ENCODE data around the gene NRAP.

NRAP gene

DNA sequence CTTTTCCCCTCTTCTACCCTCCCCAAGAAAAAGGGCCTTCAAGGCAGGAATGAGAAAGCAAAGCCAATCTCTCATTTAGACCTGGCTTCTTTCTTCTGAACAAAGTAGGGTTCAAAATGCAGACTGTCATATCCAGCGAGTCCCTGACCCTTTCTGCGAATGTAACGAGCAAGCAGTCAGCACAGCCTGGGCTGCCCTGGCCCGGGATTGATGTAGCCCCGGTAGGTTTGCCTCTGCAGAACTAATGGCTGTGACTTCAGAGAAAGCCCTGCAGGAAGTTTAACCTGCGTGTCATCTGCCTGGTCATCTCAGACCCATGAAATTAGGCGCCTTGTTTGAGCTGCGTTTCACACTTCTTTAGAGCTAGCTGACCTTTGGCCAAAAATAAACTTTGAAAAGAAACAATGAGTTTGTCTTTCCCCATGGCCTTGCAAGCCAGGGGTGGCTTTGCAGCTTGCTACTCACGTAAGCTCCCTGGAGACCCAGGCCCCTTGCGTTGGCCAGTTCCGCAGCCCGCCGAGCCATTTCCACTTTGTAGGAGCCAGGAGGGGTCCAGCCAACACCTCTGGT is 74.6 kb downstream of the NRAP start:
- H3K9ac ChIP-seq (ENCODE audit: low read depth, low read length), result no peak overlapping the region
- H3K4me1 ChIP-seq (ENCODE audit: insufficient read depth, low read length), result no peaks in the 10 kb centered on the region
- no peaks in the 10 kb centered on the region for H3K9me3 ChIP-seq (ENCODE audit: control insufficient read depth, insufficient read depth, low read length)
- H3K36me3 ChIP-seq (ENCODE audit: insufficient read depth, low read length), result no peaks in the 10 kb centered on the region

DNA sequence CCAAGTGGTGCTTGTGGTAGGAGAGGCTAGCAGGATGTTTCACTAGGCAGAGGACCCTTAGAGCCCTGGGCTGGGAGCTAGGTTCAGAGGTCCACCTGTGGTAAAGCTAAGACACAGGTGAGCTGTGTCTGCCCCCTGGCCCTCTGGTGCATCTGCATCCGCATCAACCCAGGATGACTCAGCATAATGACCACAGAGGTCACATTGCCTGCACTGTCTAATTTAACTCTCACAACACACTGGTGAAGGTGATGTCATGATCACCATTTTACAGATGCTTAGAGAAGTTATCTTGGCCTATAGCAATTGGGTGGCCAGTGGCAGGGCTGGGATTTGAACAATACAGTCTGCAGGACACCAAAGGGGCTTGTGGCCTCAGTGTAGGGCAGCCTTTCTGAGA is 77.9 kb downstream of the NRAP start:
- Histone ChIP-seq H3K36me3 (ENCODE audit: insufficient read depth, low read length) (no peaks in the 10 kb centered on the region), H3K9me3 (ENCODE audit: control insufficient read depth, insufficient read depth, low read length) (no peaks in the 10 kb centered on the region), H3K4me1 (ENCODE audit: insufficient read depth, low read length) (no peaks in the 10 kb centered on the region), H3K9ac (ENCODE audit: low read depth, low read length) (no peak overlapping the region)

DNA sequence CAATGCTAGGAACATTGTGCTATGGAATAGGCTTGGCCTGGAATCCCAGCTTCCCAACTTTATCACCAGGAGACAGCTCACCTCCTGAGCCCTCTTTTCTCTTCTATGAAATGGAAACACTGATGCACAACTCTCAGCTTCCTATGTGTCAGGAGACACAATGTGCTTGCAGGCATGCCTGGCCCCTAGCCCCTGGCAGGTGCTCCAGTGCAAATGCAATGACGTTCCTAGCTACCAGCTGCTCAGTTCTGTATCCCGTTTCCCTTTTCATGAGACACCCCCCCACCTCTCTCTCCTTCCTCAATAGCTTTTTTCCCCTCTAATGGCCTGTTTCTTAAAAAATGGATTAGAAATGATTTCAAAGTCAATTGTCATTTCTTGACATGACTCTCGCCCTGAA is 80.3 kb downstream of the NRAP start:
- no peaks in the 10 kb centered on the region for H3K36me3 ChIP-seq (ENCODE audit: insufficient read depth, low read length)
- no peak overlapping the region for H3K9ac ChIP-seq (ENCODE audit: low read depth, low read length)
- no peaks in the 10 kb centered on the region for H3K4me1 ChIP-seq (ENCODE audit: insufficient read depth, low read length)
- H3K9me3 ChIP-seq (ENCODE audit: control insufficient read depth, insufficient read depth, low read length), result no peaks in the 10 kb centered on the region

DNA sequence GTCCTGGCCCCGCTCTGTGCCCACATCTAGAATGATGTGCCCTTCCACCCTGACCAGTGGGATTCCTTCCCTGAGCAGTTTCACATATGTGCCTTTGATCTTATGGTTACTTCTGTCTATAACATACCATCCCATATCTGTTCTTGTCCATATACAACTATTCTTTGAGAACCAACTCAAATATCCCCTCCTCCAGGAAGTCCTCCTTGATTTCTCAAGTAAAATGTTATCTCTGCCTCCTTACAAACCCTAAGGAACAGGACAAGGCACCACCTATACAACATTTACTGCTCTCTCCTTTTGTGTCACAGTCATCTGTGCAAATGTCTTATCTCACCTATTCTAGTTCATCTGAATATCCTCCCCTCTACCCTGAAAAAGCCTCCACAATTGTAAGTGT is 82.7 kb downstream of the NRAP start:
- H3K9me3 ChIP-seq (ENCODE audit: control insufficient read depth, insufficient read depth, low read length), result no peaks in the 10 kb centered on the region
- H3K36me3 ChIP-seq (ENCODE audit: insufficient read depth, low read length), result no peaks in the 10 kb centered on the region
- no peaks in the 10 kb centered on the region for H3K4me1 ChIP-seq (ENCODE audit: insufficient read depth, low read length)
- no peak overlapping the region for H3K9ac ChIP-seq (ENCODE audit: low read depth, low read length)

DNA sequence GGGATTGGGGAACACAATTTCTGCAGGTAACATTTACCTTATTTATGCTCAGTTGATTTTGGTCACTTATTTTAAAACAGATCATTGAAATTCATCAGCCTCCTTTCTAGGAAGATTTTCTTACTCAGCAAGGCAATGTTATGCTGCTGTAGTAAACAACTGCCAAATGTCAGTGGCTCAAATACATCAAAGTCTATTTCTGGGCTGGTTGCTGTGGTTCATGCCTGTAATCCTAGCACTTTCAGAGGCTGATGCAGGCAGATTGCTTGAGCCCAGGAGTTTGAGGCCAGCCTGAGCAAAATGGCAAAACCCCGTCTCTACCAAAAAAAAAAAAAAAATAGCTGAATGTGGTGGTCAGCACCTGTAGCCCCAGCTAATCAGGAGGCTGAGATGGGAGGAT is 85.1 kb downstream of the NRAP start:
- Histone ChIP-seq H3K9ac (ENCODE audit: low read depth, low read length) (no peak overlapping the region), H3K36me3 (ENCODE audit: insufficient read depth, low read length) (no peaks in the 10 kb centered on the region), H3K4me1 (ENCODE audit: insufficient read depth, low read length) (no peaks in the 10 kb centered on the region), H3K9me3 (ENCODE audit: control insufficient read depth, insufficient read depth, low read length) (no peaks in the 10 kb centered on the region)

DNA sequence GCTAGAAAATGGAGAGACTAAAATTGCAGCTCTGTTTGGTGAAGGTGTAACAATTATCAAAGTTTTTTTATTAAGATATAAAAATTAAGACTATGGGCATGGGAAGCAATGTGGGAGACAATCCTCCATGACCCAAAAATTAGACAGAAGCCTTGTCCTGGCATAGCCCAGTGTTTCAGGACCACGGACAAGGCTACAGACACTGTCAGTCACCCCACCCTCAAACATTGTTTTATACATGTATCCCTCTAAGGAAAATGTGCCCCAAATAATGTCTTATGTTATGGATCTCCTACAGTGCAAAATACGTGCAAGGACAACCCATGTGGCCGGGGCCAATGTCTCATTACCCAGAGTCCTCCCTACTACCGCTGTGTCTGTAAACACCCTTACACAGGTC is 87.0 kb downstream of the NRAP start:
- H3K9me3 ChIP-seq (ENCODE audit: control insufficient read depth, insufficient read depth, low read length), result no peaks in the 10 kb centered on the region
- H3K9ac ChIP-seq (ENCODE audit: low read depth, low read length), result no peak overlapping the region
- no peaks in the 10 kb centered on the region for H3K4me1 ChIP-seq (ENCODE audit: insufficient read depth, low read length)
- no peaks in the 10 kb centered on the region for H3K36me3 ChIP-seq (ENCODE audit: insufficient read depth, low read length)

DNA sequence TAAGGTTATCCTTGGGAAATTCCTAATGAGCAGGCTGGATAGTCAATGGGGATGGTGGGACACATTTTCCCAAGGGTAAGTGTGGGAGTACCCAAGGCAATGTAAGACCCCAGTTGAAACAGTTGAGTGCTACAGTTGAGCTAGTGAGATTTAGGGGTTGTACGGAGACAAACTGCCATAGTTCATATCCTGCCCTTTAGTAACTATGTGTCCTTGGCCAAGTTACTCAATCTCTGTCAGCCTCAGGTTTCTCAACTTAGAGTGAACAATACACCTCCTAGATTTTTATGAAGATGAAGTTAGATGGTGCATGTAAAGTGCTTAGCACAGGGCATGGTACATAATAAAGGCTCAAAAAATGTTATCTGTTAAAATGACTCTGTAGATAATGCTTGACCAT is 90.5 kb downstream of the NRAP start:
- H3K9ac ChIP-seq (ENCODE audit: low read depth, low read length), result no peak overlapping the region
- H3K4me1 ChIP-seq (ENCODE audit: insufficient read depth, low read length), result no peaks in the 10 kb centered on the region
- H3K9me3 ChIP-seq (ENCODE audit: control insufficient read depth, insufficient read depth, low read length), result no peaks in the 10 kb centered on the region

DNA sequence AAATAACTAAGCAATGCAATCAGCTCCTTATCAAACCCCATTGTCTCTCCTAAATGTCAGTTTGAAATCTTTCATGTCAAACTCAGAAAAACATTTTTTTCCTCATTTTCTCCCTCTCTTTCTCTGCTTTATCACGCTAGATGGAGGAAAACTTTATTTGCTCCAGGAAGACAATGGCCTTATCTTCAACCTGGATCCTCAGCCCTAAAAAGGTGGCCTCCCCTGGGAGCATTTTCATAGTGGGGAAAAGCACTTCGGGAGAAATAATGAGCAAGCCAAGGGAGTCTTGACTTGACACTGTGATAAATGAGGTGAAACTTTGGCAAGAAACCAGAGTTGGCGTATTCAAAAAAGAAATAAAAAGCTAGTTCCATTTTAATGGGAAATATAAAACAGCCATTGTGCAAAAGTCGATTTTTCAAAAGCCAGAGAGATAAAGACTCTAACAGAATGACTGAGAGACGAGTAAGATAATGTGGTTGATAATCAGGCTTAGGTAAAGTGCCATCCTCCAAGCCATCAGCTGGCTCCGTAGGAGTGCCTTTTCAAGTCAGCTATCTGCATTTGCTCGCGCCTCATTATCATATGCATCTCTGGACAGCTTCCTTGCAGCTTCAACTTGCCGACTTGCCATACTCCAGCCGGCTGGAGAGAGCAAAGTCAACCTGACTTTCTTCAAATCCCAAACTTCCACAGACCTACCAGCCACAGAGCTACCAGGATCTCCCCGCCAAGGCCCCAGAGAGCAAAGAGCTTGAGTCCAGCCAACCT is 91.1 kb downstream of the NRAP start:
- Histone ChIP-seq H3K9me3 (ENCODE audit: control insufficient read depth, insufficient read depth, low read length) (no peaks in the 10 kb centered on the region), H3K36me3 (ENCODE audit: insufficient read depth, low read length) (no peaks in the 10 kb centered on the region), H3K9ac (ENCODE audit: low read depth, low read length) (no peak overlapping the region), H3K4me1 (ENCODE audit: insufficient read depth, low read length) (no peaks in the 10 kb centered on the region)

More for the DNA sequence above, 90.5 kb downstream of the NRAP start:
- H3K36me3 ChIP-seq (ENCODE audit: insufficient read depth, low read length), result no peaks in the 10 kb centered on the region

DNA sequence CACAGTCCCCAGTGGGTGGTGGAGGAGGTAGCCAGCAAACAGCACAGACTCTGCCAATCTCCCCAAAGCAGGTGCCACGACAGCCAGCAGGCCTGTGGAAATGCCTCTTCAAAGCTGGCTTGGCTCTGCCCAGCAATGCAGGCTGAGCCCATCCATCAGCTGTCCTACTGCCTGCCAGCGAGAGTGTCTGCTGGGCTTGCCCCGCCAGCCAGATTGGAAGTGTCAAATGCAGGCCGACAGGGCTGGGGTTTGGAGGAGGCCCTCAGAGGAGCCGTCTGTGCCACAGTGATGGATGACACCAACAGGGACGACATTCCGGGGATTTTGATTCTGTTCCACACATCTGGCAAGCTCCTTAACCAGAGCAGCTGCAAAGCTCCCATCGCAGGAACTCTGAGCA is 94.3 kb downstream of the NRAP start:
- no peaks in the 10 kb centered on the region for H3K36me3 ChIP-seq (ENCODE audit: insufficient read depth, low read length)
- no peak overlapping the region for H3K9ac ChIP-seq (ENCODE audit: low read depth, low read length)
- H3K4me1 ChIP-seq (ENCODE audit: insufficient read depth, low read length), result no peaks in the 10 kb centered on the region
- H3K9me3 ChIP-seq (ENCODE audit: control insufficient read depth, insufficient read depth, low read length), result no peaks in the 10 kb centered on the region

DNA sequence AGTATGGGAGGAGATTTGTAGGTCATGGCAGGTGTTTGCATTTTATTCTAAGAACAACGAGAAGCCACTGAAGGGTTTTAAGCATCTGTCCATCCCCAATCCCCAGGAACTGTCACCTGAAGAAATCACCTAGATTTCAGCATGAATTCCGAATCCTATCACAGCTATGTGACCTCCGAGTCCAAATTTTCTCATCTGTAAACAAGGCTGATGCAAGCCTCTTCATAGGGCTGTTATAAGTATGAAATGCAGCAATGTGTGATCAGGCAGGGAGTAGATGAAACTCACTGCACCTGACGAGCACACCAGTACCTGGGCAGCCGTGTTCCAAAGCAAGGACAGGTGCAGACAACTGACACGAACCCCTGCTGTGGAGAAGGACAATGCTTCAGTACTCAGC is 97.0 kb downstream of the NRAP start:
- Histone ChIP-seq H3K36me3 (ENCODE audit: insufficient read depth, low read length) (no peaks in the 10 kb centered on the region), H3K9ac (ENCODE audit: low read depth, low read length) (no peak overlapping the region), H3K9me3 (ENCODE audit: control insufficient read depth, insufficient read depth, low read length) (no peaks in the 10 kb centered on the region), H3K4me1 (ENCODE audit: insufficient read depth, low read length) (no peaks in the 10 kb centered on the region)

DNA sequence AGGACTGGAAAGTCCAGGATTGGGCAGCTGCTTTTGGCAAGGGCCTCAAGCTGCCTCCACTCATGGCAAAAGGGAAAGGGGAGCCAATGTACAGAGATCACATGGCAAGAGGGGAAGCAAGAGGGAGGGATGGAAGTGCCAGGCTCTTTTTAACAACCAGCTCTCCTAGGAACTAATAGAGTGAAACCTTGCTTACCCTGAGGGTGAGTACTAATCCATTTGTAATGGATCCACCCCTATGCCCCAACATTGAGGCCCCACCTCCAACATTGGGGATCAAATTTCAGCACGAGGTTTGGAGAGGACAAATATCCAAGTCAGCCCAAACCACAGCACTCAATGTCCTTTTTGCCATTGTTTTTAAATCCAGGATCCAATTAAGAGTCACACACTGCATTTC is 98.5 kb downstream of the NRAP start:
- Histone ChIP-seq H3K9me3 (ENCODE audit: control insufficient read depth, insufficient read depth, low read length) (no peaks in the 10 kb centered on the region), H3K36me3 (ENCODE audit: insufficient read depth, low read length) (no peaks in the 10 kb centered on the region), H3K4me1 (ENCODE audit: insufficient read depth, low read length) (no peaks in the 10 kb centered on the region), H3K9ac (ENCODE audit: low read depth, low read length) (no peak overlapping the region)

DNA sequence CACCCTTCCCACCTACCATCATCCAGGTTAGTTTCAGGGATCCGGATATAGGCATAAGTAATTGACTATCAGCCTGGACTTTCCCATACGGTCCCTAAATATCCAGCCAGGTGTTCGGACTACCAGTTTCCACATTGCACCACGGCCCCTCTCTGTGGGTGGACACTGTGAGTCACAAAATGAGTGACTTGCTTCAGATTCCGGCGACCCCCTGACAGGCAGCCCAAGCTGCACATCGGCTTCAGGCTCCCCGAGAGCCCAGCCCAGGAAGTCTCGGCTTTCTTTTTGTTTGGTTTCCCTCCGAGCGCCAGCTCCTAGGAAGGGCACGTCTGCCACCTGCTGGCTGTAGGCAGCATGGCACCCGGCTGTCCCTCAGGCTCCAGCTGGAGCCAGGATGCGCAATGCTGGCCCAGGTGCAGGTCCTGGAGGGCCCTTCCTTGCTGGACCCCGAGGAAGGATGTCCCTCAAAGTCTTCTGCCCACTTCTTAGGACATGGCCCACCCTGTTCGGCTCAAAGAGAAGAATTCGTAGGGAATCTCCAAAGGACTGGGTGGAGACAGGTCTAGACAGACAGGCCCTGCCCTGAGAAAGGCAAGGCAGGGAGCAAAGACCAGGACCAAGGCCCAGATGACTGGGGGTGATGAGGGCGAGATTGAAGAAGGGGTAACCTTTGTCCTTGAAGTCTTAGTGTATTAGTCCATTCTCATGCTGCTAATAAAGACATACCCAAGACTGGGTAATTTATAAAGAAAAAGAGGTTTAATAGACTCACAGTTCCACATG is 100.3 kb downstream of the NRAP start:
- H3K4me1 ChIP-seq (ENCODE audit: insufficient read depth, low read length), result 0 out of 2 replicates have a peak, but pooled peaks cover 5% of the 10 kb centered on the region
- H3K9ac ChIP-seq (ENCODE audit: low read depth, low read length), result no peak overlapping the region
- no peaks in the 10 kb centered on the region for H3K9me3 ChIP-seq (ENCODE audit: control insufficient read depth, insufficient read depth, low read length)
- no peaks in the 10 kb centered on the region for H3K36me3 ChIP-seq (ENCODE audit: insufficient read depth, low read length)

DNA sequence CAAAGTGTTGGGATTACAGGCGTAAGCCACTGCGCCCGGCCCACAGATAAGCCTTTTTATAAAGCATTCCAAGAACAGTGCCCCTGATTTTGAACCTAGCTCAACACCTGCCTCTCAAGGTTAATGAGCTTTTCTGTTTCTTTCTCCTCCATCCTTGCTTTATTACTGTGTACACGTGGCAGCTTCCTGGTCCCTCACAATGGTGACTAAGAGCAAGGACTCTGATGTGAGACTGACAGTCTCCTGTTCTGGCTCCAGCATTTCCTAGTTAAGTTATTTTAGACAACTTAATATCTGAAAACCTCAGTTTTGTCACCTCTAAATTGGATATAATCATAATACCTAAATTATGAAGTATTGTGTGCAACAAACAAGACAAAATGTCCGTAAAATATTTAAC is 101.1 kb downstream of the NRAP start:
- Histone ChIP-seq H3K36me3 (ENCODE audit: insufficient read depth, low read length) (no peaks in the 10 kb centered on the region), H3K4me1 (ENCODE audit: insufficient read depth, low read length) (0 out of 2 replicates have a peak, but pooled peaks cover 8% of the 10 kb centered on the region), H3K9me3 (ENCODE audit: control insufficient read depth, insufficient read depth, low read length) (no peaks in the 10 kb centered on the region), H3K9ac (ENCODE audit: low read depth, low read length) (no peak overlapping the region)

DNA sequence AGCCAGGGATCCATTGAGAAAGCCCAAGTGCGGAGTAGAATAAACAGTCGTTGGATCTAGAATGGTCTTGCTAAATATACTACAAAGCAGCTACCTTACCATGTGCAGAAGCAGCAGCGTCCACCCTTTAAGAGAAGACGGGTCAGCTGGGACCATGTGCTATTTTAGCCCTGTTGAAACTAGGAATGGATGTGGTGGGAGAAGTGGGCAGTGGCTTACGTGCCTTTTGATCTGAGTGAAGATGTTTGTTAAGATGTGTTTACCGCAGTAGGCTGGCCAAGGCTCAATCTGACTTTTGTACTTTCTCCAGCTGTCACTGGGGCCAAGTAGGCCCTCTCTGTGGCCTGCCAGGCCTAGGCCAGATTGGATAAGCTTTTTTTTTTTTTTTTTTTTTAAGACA is 101.8 kb downstream of the NRAP start:
- Histone ChIP-seq H3K4me1 (ENCODE audit: insufficient read depth, low read length) (0 out of 2 replicates have a peak, but pooled peaks cover 11% of the 10 kb centered on the region), H3K9me3 (ENCODE audit: control insufficient read depth, insufficient read depth, low read length) (no peaks in the 10 kb centered on the region), H3K9ac (ENCODE audit: low read depth, low read length) (no peak overlapping the region), H3K36me3 (ENCODE audit: insufficient read depth, low read length) (no peaks in the 10 kb centered on the region)

DNA sequence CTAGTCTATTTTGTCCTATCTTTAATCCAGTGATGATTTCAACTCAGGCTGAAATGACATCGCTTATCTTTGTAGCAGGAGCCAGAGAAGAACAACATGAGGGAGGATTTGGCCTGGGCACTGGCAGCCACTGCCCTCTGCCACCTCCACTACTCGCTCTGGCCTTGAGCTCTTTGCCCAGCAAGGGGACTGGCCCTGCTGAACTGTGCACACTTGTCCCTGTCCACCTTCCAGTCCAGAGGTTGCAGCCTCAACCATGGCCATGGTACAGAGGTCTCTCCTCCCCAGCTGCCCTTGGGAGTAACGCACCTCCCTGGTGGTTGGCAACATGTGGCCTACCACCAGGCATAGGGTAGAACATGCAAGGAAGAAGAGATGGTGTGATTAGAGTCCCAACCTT is 102.6 kb downstream of the NRAP start:
- no peak overlapping the region for H3K9ac ChIP-seq (ENCODE audit: low read depth, low read length)
- H3K4me1 ChIP-seq (ENCODE audit: insufficient read depth, low read length), result 0 out of 2 replicates have a peak, but pooled peaks cover 11% of the 10 kb centered on the region
- H3K9me3 ChIP-seq (ENCODE audit: control insufficient read depth, insufficient read depth, low read length), result no peaks in the 10 kb centered on the region
- no peaks in the 10 kb centered on the region for H3K36me3 ChIP-seq (ENCODE audit: insufficient read depth, low read length)

All from ES-I3 (cell line).